OCI-LY3 (cell line): ENCODE data around the gene C2CD4B.

Source experiments
- H2AFZ ChIP-seq: fragments of 200-600, 300-600 bp; shearing (Covaris generic); 2 replicates; pipeline ENCODE4 v1.6.0; 2014; ENCODE audit warnings: antibody characterized with exemption, low read depth, low read length
- H3K27ac ChIP-seq: fragments of 200-600, 300-600 bp; sonication (generic); 2 replicates; pipeline ENCODE4 v1.5.1; 2014; ENCODE audit warnings: mild to moderate bottlenecking, low read length, moderate library complexity, mixed read lengths
- H3K27me3 ChIP-seq: fragments of 200-600, 300-600 bp; sonication (generic); 2 replicates; pipeline ENCODE4 v1.6.1; 2014; ENCODE audit warnings: low read depth, low read length, mixed read lengths
- H3K36me3 ChIP-seq: fragments of 200-600, 300-600 bp; sonication (generic); replicated peaks from 2 replicates; pipeline ENCODE3; 2014; ENCODE audit warnings: low read depth, low read length, mixed read lengths
- H3K4me1 ChIP-seq: fragments of 300-600, 200-600 bp; sonication (generic); 2 replicates; pipeline ENCODE4 v1.6.1; 2014; ENCODE audit warnings: low read length, mixed read lengths
- H3K4me2 ChIP-seq: fragments of 200-600, 300-600 bp; sonication (generic); 2 replicates; pipeline ENCODE4 v1.6.1; 2014; ENCODE audit warnings: low read length, mixed read lengths
- H3K4me3 ChIP-seq: fragments of 300-600, 200-600 bp; sonication (generic); 2 replicates; pipeline ENCODE4 v1.5.1; 2014; ENCODE audit warnings: antibody characterized with exemption, mild to moderate bottlenecking, low read length, moderate library complexity
- H3K79me2 ChIP-seq: fragments of 300-600, 200-600 bp; shearing (Covaris generic); 2 replicates; pipeline ENCODE4 v1.6.1; 2014; ENCODE audit warnings: mild to moderate bottlenecking, low read length, mixed read lengths
- H3K9ac ChIP-seq: fragments of 300-600, 200-600 bp; shearing (Covaris generic); 2 replicates; pipeline ENCODE4 v1.6.0; 2014; ENCODE audit warnings: mild to moderate bottlenecking, low read length, moderate library complexity
- H3K9me3 ChIP-seq: fragments of 200-600, 300-600 bp; shearing (Covaris generic); 2 replicates; pipeline ENCODE4 v1.6.1; 2014; ENCODE audit warnings: low read length, mixed read lengths; ENCODE audit not compliant: insufficient read depth
- H4K20me1 ChIP-seq: fragments of 200-600, 300-600 bp; sonication (generic); 2 replicates; pipeline ENCODE4 v1.6.1; 2016; ENCODE audit warnings: low read length, mixed read lengths; ENCODE audit not compliant: insufficient read depth
- CTCF ChIP-seq: fragments of 200-600, 300-600 bp; sonication (generic); IDR thresholded peaks from 2 replicates; pipeline ENCODE4 v1.5.1; 2014; ENCODE audit warnings: antibody characterized with exemption, low read length, low read depth
- EZH2phosphoT487 ChIP-seq: fragments of 200-600 bp; shearing (Covaris generic); IDR thresholded peaks from 2 replicates; pipeline ENCODE4 v1.6.1; 2018; ENCODE audit warnings: antibody characterized with exemption, mixed run types, low read depth

C2CD4B gene

DNA sequence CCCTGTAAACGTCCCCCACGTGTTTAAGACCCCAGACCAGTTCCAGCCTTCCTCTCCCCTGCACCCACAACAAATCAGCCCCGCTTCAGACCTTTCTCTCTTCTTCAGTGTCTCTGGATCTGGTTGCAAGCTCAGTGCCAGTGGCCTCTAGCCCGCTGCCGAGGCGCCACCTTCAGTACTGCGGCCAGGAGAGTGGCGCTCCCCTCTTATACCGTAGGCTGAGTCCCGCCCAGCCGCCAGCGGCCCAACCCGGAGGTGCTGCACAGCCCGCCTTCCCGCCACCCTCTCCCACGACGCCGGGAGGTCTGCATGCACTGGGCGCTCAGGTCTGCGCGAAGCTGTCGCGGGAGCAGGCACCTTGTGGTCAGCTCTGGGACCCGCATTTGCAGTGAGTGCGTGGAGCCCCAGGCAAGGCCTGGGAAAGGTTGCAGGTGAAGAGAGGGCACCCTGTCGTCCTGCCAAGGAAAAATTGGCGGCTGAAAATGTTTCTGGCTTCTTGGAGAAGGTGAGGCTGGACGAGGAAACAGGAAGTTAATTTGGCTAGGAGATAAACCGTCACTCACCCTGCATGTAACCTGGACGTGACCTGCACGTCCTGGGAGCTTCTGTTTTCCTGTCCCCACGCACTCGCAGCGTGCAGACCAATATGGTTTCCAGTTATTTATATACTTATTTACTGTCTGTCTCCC is at the start of gene C2CD4B:
Gene C2CD4B (minus strand): TSS at position 182 of the 689 bp plus-strand sequence. CDS start 301 bp downstream, outside the sequence.
- Histone ChIP-seq H2AFZ (no peak within 1 kb of the TSS), H3K36me3 (no peaks in the 10 kb centered on the region), H3K9me3 (no peaks in the 10 kb centered on the region), H3K9ac (no peak within 1 kb of the TSS), H4K20me1 (no peaks in the 10 kb centered on the region), H3K4me2 (no peak within 1 kb of the TSS), H3K4me3 (no peak within 1 kb of the TSS), H3K27ac (no peak within 1 kb of the TSS), H3K79me2 (no peaks in the 10 kb centered on the region), H3K4me1 (no peaks in the 10 kb centered on the region), H3K27me3 (no peaks in the 10 kb centered on the region)
- no peak for TF ChIP-seq EZH2phosphoT487
- no peak for TF ChIP-seq CTCF

DNA sequence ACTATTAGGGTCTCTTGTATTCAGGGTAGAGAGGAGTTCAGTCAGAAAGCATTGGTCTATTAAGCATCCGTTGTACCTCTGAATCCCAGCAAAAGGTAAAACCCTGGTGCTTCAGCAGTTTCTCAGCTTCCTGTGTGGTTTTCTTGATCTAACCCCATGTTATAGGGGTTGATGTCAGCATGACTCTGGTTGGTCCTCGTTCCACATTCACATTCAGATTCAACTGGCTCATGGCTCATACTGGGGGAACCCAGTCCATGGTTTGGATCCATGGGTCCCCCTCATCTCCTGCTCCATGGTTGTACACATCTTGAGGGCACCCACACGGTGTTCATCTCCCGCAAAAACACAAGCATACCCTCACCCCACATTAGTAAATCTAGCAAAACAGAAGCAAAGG is 47.7 kb upstream of the C2CD4B start:
- Histone ChIP-seq H3K36me3 (no peaks in the 10 kb centered on the region), H3K9me3 (peaks cover 23% of the 10 kb centered on the region), H3K27me3 (no peaks in the 10 kb centered on the region), H3K4me2 (no peak overlapping the region), H3K27ac (no peak overlapping the region), H2AFZ (no peak overlapping the region), H3K9ac (no peak overlapping the region), H3K4me3 (no peak overlapping the region), H3K79me2 (no peaks in the 10 kb centered on the region), H3K4me1 (no peaks in the 10 kb centered on the region), H4K20me1 (no peaks in the 10 kb centered on the region)
- TF ChIP-seq EZH2phosphoT487 (no peak), CTCF (no peak)

- Histone ChIP-seq H3K27me3 (no peaks in the 10 kb centered on the region), H3K4me2 (no peak overlapping the region), H3K4me3 (no peak overlapping the region), H3K79me2 (no peaks in the 10 kb centered on the region), H3K36me3 (no peaks in the 10 kb centered on the region), H3K9me3 (peaks cover 10% of the 10 kb centered on the region; the same call in 1 of the 2 replicates), H4K20me1 (no peaks in the 10 kb centered on the region), H3K27ac (no peak overlapping the region), H3K9ac (no peak overlapping the region), H2AFZ (no peak overlapping the region), H3K4me1 (no peaks in the 10 kb centered on the region)
- TF ChIP-seq CTCF (no peak), EZH2phosphoT487 (no peak)
Observed at GRCh38 chr15:62211348-62211747, 46.3 kb upstream of the C2CD4B start.

DNA sequence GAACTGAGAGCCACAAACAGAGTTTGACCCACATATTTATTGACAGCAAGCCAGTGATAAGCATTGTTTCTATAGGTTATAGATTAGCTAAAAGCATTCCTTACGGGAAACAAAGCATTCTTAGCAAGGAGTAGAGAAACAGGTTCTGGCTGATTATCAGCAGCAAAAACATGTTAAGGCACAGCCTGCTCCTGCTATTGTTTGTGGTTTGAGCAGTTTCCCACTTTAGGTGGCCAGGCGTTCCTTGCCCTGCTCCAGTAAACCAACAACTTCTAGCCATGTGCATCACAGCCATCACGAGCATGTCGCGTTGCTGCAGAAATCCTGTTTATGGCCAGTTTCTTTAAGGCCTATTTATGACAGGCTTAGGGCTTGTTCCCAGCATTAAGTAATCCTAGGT is 44.7 kb upstream of the C2CD4B start:
- H4K20me1 ChIP-seq = no peaks in the 10 kb centered on the region
- no peaks in the 10 kb centered on the region for H3K27me3 ChIP-seq
- no peaks in the 10 kb centered on the region for H3K4me1 ChIP-seq
- H3K36me3 ChIP-seq = no peaks in the 10 kb centered on the region
- H3K79me2 ChIP-seq = no peaks in the 10 kb centered on the region
- TF ChIP-seq EZH2phosphoT487 = no peak
- TF ChIP-seq CTCF = no peak
- H3K9ac ChIP-seq = no peak overlapping the region
- H2AFZ ChIP-seq = no peak overlapping the region
- H3K27ac ChIP-seq = no peak overlapping the region
- no peak overlapping the region for H3K4me3 ChIP-seq
- no peak overlapping the region for H3K4me2 ChIP-seq
- H3K9me3 ChIP-seq = peaks cover 10% of the 10 kb centered on the region; the same call in 1 of the 2 replicates
